ENCODE data around the gene MBD3L4.
"Not testable (repeated sequence)": the region's sequence is repeated elsewhere in the genome, so short reads cannot be mapped to it uniquely, and the experiment has no call there.

DNA sequence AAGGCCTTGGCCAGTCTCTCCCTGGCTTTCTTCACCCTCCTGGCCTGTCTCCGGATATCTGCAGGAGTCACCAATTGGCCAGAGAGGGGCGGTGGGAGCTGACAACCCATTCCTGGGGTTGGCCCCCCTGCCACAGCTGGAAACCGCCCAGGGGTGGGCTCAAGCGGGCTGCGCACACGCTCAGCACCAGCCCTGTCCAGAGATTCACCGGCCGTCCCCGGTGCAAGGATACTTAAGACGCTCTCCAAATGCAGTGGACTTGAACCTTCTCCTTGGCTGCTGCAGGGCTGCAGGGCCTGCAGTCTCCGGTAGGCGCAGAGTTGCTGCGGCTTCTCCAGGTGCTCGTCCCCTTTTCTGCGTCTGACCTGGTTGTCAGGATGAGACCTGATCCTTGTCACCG is 16.4 kb upstream of the MBD3L4 start:
- TF ChIP-seq, protein P1, sequence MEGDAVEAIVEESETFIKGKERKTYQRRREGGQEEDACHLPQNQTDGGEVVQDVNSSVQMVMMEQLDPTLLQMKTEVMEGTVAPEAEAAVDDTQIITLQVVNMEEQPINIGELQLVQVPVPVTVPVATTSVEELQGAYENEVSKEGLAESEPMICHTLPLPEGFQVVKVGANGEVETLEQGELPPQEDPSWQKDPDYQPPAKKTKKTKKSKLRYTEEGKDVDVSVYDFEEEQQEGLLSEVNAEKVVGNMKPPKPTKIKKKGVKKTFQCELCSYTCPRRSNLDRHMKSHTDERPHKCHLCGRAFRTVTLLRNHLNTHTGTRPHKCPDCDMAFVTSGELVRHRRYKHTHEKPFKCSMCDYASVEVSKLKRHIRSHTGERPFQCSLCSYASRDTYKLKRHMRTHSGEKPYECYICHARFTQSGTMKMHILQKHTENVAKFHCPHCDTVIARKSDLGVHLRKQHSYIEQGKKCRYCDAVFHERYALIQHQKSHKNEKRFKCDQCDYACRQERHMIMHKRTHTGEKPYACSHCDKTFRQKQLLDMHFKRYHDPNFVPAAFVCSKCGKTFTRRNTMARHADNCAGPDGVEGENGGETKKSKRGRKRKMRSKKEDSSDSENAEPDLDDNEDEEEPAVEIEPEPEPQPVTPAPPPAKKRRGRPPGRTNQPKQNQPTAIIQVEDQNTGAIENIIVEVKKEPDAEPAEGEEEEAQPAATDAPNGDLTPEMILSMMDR (IDR thresholded peaks at IDR 0.05; ENCODE audit: low read length) = not testable (repeated sequence)
- TF ChIP-seq EZH2 (IDR thresholded peaks at IDR 0.05; ENCODE audit: borderline replicate concordance, low read length) = not testable (repeated sequence)

Measured in OCI-LY1 (cell line).